A549 (cell line): ENCODE measurements around the gene PEPD.

Experiments used
- EHMT2 ChIP-seq: fragments of 200-600 bp; sonication (generic); IDR thresholded peaks from 2 replicates; pipeline ENCODE4 v1.6.1; 2016; ENCODE audit warnings: antibody characterized with exemption, low read depth, mild to moderate bottlenecking, moderate library complexity
- POLR2A ChIP-seq: IDR thresholded peaks from 2 replicates; pipeline ENCODE4 v1.6.1; 2012; ENCODE audit warnings: mild to moderate bottlenecking, low read length

DNA sequence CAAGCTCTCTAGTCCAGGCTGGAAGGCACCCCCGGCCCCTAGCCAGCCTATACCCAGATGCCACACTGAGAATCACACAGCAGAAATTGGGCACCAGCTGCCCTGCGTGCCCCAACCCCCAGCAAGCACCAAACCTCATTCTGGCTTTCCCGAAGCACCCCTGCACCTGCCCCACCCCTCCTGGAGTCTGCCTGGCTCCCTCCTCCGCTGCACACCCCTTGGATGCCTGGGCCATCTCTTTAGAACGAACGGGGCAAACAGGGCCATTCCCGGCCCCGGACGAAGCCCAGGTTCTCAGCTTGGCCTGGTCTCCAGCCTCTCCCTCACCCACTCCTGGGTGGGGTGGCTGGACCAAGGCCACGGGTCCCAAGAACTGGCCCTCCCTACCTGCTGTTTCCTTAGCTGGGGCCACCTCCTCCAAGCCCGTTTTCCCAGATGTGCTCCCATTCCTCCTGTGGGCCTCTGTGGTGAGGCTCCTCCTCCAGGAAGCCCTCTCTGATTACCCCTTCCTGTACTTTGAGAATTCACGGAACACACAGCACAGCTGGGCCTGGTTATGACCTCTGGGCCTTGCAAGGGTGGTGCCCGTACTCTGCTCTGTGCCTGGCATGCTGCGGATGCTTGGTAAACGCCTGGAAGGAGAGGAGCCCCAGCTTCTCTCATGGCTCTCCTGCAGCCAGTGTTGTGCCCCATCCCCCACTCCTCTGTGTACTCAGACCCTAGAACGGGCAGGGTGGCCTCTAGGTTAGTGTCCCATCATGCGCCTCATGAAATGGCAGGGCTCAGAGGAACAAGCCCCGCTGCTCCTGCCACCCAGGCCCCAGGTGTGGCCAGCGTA is 126.6 kb downstream of the PEPD start:
- TF ChIP-seq EHMT2, result no peak
- TF ChIP-seq POLR2A, result 0 out of 2 replicates have a peak, but pooled peaks have one; percentile 12
